K562 (cell line): Measurements from ENCODE around the gene NOM1.

Experiments
- BCLAF1 ChIP-seq, 2 experiments: fragments of 450-650 bp in 1 of 2; IDR thresholded peaks; 2 replicates each; pipeline ENCODE4 v1.6.1; 2011 to 2017; ENCODE audit warnings: low read depth in 2 of 2, antibody characterized with exemption in 1 of 2, borderline replicate concordance in 1 of 2, low read length in 1 of 2, mild to moderate bottlenecking in 1 of 2, mixed read lengths in 1 of 2; ENCODE audit not compliant: control insufficient read depth in 1 of 2
- BDP1 ChIP-seq: IDR thresholded peaks from 3 replicates; pipeline ENCODE4 v1.6.1; 2011; ENCODE audit not compliant: insufficient read length, insufficient read depth
- CREM ChIP-seq: IDR thresholded peaks from 2 replicates; pipeline ENCODE4 v1.6.1; 2014; ENCODE audit warnings: antibody characterized with exemption, low read depth
- CTCF ChIP-seq, 3 experiments: IDR thresholded peaks in 2 of 3; conservative IDR thresholded peaks in 1 of 3; 2 replicates each; pipeline ENCODE4 v1.5.1; 2011 to 2012; ENCODE audit warnings: low read length in 3 of 3, mild to moderate bottlenecking in 3 of 3, control low read depth in 2 of 3, improper control_type of control experiment in 1 of 3, inconsistent platforms in 1 of 3, low read depth in 1 of 3, mixed read lengths in 1 of 3, moderate library complexity in 1 of 3; ENCODE audit not compliant: insufficient read depth in 2 of 3
- MTA1 ChIP-seq: fragments of 450-650 bp; IDR thresholded peaks from 2 replicates; pipeline ENCODE4 v1.6.1; 2017; ENCODE audit warnings: borderline replicate concordance
- NCOA6 ChIP-seq: fragments of 450-650 bp; IDR thresholded peaks from 2 replicates; pipeline ENCODE4 v1.6.1; 2017; ENCODE audit warnings: mild to moderate bottlenecking
- POLR2B ChIP-seq: fragments of 450-650 bp; IDR thresholded peaks from 2 replicates; pipeline ENCODE4 v1.6.1; 2018; ENCODE audit warnings: low read depth; ENCODE audit not compliant: partially characterized antibody
- RAD21 ChIP-seq, 2 experiments: fragments of 250-450 bp in 1 of 2; fragments of 450-650 bp in 1 of 2; sonication (Bioruptor Pico) in 1 of 2; formaldehyde crosslinking in 1 of 2; IDR thresholded peaks in 1 of 2; conservative IDR thresholded peaks in 1 of 2; 2 replicates each; pipeline versions ENCODE4 v1.4.0 to v1.8.0; 2020 to 2022; ENCODE audit warnings: mild to moderate bottlenecking in 2 of 2, moderate library complexity in 1 of 2
- SMC3 ChIP-seq: conservative IDR thresholded peaks from 2 replicates; pipeline ENCODE4 v1.6.1; 2011; ENCODE audit warnings: low read depth, low read length, improper control_type of control experiment; ENCODE audit not compliant: insufficient read depth
- ZNF347 ChIP-seq: fragments of 450-650 bp; formaldehyde crosslinking; IDR thresholded peaks from 2 replicates; pipeline ENCODE4 v1.4.0; 2020; ENCODE audit warnings: low read depth, mild to moderate bottlenecking, moderate library complexity

- TF ChIP-seq POLR2B: no peak
- no peak for TF ChIP-seq CTCF (IDR thresholded peaks at IDR 0.05 in 2 of 3, conservative IDR thresholded peaks at IDR 0.05 in 1 of 3; ENCODE audit: insufficient read depth in 2 of 3, low read depth in 1 of 3, low read length in 3 of 3)
- no peak for TF ChIP-seq SMC3
- no peak for TF ChIP-seq RAD21 (CRISPR knock-in tag; conservative IDR thresholded peaks at IDR 0.05 in 1 of 2, IDR thresholded peaks at IDR 0.05 in 1 of 2)
- no peak for TF ChIP-seq BCLAF1 (IDR thresholded peaks at IDR 0.05; ENCODE audit: borderline replicate concordance in 1 of 2, control insufficient read depth in 1 of 2, low read depth in 2 of 2, low read length in 1 of 2)
- no peak for TF ChIP-seq BDP1
- TF ChIP-seq NCOA6: no peak
- no peak for TF ChIP-seq MTA1
- TF ChIP-seq ZNF347 (CRISPR knock-in tag): no peak
- TF ChIP-seq CREM: no peak
These were observed 35.8 kb downstream of the NOM1 start for GRCh38 chr7:156985101-156985992.
